PC-9 (cell line): ENCODE data around the gene MRM1. TPM values are rescaled to one million over a fixed set of nuclear protein-coding genes. Genes with fewer than 3 reads are reported as not detected.

Experiments used
- BruUV-seq: library from RNA; stranded (reverse); fragments of 400-500 nt; replicated peaks from 2 replicates; lab custom pipeline; 2021; lab: Mats Ljungman, UMichigan
- CTCF ChIA-PET: fragments of 300-600 bp; sonication (Branson Sonifier 250); formaldehyde crosslinking; loops from one replicate; lab custom pipeline; 2022; ENCODE audit warnings: antibody characterized with exemption; lab: Charles Lee
- POLR2A ChIA-PET: fragments of 300-600 bp; sonication (Branson Sonifier 250); formaldehyde crosslinking; loops from one replicate; lab custom pipeline; 2022; ENCODE audit warnings: antibody characterized with exemption; ENCODE audit not compliant: unreplicated experiment; lab: Charles Lee
- DNase-seq, 2 experiments: peaks; one replicate each; pipeline versions ENCODE4 v3.0.0 to v3.0.0-alpha.2; 2015 to 2022; ENCODE audit warnings: mixed read lengths in 1 of 2
- H2AFZ ChIP-seq: fragments of 200-600 bp; sonication (generic); 2 replicates; pipeline ENCODE4 v1.8.1; 2017; ENCODE audit warnings: antibody characterized with exemption
- H3F3A ChIP-seq: fragments of 200-600 bp; sonication (generic); 2 replicates; pipeline ENCODE4 v1.8.1; 2017; ENCODE audit warnings: antibody characterized with exemption, mild to moderate bottlenecking, low read depth; ENCODE audit not compliant: insufficient read depth
- H3K27ac ChIP-seq: fragments of 200-600 bp; sonication (generic); 2 replicates; pipeline ENCODE4 v1.6.1; 2016; ENCODE audit warnings: mixed run types
- H3K27me3 ChIP-seq: fragments of 200-600 bp; sonication (generic); 2 replicates; pipeline ENCODE4 v1.6.1; 2016; ENCODE audit warnings: low read depth, mixed run types; ENCODE audit not compliant: insufficient read depth
- H3K36me3 ChIP-seq: fragments of 200-600 bp; sonication (generic); 2 replicates; pipeline ENCODE4 v1.6.1; 2016; ENCODE audit warnings: low read depth, mixed run types
- H3K4me1 ChIP-seq: fragments of 200-600 bp; sonication (generic); replicated peaks from 2 replicates; pipeline ENCODE4 v1.6.1; 2016; ENCODE audit warnings: mixed run types; ENCODE audit not compliant: insufficient read depth
- H3K4me2 ChIP-seq: fragments of 200-600 bp; sonication (generic); 2 replicates; pipeline ENCODE4 v1.6.1; 2017; ENCODE audit warnings: mixed run types
- H3K4me3 ChIP-seq: fragments of 200-600 bp; sonication (generic); 2 replicates; pipeline ENCODE4 v1.6.1; 2016; ENCODE audit warnings: mixed run types
- H3K79me2 ChIP-seq: fragments of 200-600 bp; sonication (generic); 2 replicates; pipeline ENCODE4 v1.6.1; 2017; ENCODE audit warnings: low read depth, mixed run types
- H3K9me2 ChIP-seq: fragments of 200-600 bp; sonication (generic); 2 replicates; pipeline ENCODE4 v1.8.1; 2017; ENCODE audit warnings: mild to moderate bottlenecking; ENCODE audit not compliant: insufficient read depth
- H3K9me3 ChIP-seq: fragments of 200-600 bp; sonication (generic); 2 replicates; pipeline ENCODE4 v1.8.1; 2016; ENCODE audit warnings: low read depth; ENCODE audit not compliant: insufficient read depth
- H4K20me1 ChIP-seq: fragments of 200-600 bp; sonication (generic); 2 replicates; pipeline ENCODE4 v1.8.1; 2017; ENCODE audit not compliant: insufficient read depth
- EZH2 ChIP-seq: fragments of 200-600 bp; sonication (generic); IDR thresholded peaks from 2 replicates; pipeline ENCODE4 v1.8.0; 2017; ENCODE audit warnings: antibody characterized with exemption, low read depth
- intact Hi-C: fragments of 100-400 bp; cut with micrococcal nuclease; formaldehyde crosslinking; loops from one replicate; pipeline ENCODE4 v1.10.0; 2022; ENCODE audit not compliant: unreplicated experiment
- total RNA-seq: library from RNA; stranded (reverse); gene quantifications from 2 replicates; pipeline ENCODE4 v1.2.3, GENCODE V29; 2021
- TF ChIP-seq, protein P1 (sequence below): fragments of 200-600 bp; sonication (generic); conservative IDR thresholded peaks from 2 replicates; pipeline ENCODE4 v1.6.1; 2017; ENCODE audit warnings: mixed run types, antibody characterized with exemption, mild to moderate bottlenecking, moderate library complexity

MRM1 gene
- total RNA-seq, 1 experiment from 2014 or later = 9.6 TPM

DNA sequence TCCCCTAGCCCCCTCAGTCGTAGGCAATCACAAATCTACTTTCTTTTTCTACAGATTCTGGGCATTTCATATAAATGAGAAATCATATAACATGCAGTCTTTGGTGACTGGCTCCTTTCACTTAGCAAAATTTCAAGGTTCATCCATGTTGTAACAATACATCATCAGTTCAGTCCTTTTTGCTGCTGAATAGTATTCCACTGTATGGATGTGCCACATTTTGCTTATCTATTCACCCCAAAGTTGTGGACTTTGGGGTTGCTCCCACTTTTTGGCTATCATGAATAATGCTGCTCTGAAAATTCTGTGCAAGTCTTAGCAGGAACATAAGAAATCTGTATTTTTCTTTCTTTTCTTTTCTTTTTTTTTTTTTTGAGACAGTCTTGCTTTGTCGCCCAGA is 39.0 kb downstream of the MRM1 start:
- POLR2A ChIA-PET = no interaction called here
- Histone ChIP-seq H3K4me3 (no peak overlapping the region), H4K20me1 (0 out of 2 replicates have a peak, but pooled peaks cover 2% of the 10 kb centered on the region), H3K36me3 (no peaks in the 10 kb centered on the region), H3F3A (no peaks in the 10 kb centered on the region), H3K27me3 (peaks cover 23% of the 10 kb centered on the region), H3K4me1 (no peaks in the 10 kb centered on the region), H3K9me2 (no peaks in the 10 kb centered on the region), H2AFZ (no peak overlapping the region), H3K4me2 (no peak overlapping the region), H3K79me2 (no peaks in the 10 kb centered on the region), H3K27ac (no peak overlapping the region), H3K9me3 (no peaks in the 10 kb centered on the region)
- no TSS peak for BruUV-seq
- CTCF ChIA-PET = no interaction called here
- intact Hi-C loops = no loop called here
- no peak for TF ChIP-seq EZH2
- TF ChIP-seq, protein P1, sequence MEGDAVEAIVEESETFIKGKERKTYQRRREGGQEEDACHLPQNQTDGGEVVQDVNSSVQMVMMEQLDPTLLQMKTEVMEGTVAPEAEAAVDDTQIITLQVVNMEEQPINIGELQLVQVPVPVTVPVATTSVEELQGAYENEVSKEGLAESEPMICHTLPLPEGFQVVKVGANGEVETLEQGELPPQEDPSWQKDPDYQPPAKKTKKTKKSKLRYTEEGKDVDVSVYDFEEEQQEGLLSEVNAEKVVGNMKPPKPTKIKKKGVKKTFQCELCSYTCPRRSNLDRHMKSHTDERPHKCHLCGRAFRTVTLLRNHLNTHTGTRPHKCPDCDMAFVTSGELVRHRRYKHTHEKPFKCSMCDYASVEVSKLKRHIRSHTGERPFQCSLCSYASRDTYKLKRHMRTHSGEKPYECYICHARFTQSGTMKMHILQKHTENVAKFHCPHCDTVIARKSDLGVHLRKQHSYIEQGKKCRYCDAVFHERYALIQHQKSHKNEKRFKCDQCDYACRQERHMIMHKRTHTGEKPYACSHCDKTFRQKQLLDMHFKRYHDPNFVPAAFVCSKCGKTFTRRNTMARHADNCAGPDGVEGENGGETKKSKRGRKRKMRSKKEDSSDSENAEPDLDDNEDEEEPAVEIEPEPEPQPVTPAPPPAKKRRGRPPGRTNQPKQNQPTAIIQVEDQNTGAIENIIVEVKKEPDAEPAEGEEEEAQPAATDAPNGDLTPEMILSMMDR = no peak
- no peak for DNase-seq

DNA sequence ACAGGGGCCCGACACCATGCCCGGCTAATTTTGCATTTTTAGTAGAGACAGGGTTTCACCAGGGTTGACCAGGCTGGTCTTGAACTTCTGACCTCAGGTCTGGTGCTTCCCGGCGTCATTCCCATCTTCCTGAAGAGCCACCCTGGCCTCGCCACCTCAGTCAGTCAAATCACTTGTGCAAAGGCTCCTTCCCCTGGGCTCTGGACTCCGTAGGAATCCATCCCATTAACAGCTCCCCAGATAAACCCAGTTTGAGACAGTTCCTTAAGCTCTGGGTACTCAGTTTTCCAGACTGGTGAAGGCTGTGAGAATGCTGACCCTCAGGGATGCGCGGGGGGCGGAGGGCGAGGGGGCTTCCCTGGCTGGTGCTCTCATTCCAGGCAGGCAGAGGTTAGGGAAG is 39.5 kb downstream of the MRM1 start:
- H3K79me2 ChIP-seq = no peaks in the 10 kb centered on the region
- H3K9me3 ChIP-seq = no peaks in the 10 kb centered on the region
- ChIA-PET CTCF (no interaction called here), POLR2A (no interaction called here)
- no peak overlapping the region for H2AFZ ChIP-seq
- H3K27ac ChIP-seq = no peak overlapping the region
- H3K4me1 ChIP-seq = no peaks in the 10 kb centered on the region
- no peak for DNase-seq
- BruUV-seq = no TSS peak
- intact Hi-C loops = no loop called here
- no peaks in the 10 kb centered on the region for H4K20me1 ChIP-seq
- no peak overlapping the region for H3K4me3 ChIP-seq
- TF ChIP-seq EZH2 = no peak
- TF ChIP-seq, protein P1 = no peak
- H3K9me2 ChIP-seq = no peaks in the 10 kb centered on the region
- peaks cover 23% of the 10 kb centered on the region for H3K27me3 ChIP-seq
- H3K4me2 ChIP-seq = no peak overlapping the region
- H3K36me3 ChIP-seq = no peaks in the 10 kb centered on the region
- H3F3A ChIP-seq = no peaks in the 10 kb centered on the region

DNA sequence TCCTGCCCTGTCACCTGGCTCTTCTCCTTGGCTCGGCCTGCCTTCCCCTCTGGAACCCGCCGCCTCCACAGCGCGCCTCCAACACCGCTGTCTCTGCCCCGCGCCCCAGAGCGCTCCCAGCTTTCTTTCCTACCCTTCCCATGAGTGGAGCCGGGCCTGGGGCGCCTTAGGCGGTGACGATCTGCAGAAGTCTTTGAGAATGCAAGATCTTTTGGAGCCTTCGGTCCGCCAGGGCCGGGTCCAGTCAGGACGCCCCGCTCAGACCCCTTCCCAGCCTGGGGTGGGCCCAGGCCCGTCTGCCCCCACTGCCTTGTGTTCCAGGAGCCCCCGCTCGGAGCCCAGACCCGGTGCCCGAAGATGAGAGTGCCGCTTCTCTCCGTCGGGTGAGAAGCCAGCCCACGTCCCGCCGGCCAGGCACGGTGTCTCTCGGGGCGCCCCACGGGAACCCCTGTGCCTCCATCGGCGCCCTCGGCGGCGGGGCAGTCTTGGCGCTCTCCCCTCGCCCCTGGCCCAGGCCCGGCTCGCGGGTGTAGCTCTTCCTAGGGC is 40.0 kb downstream of the MRM1 start:
- Histone ChIP-seq H3K4me1 (no peaks in the 10 kb centered on the region), H3K4me2 (no peak overlapping the region), H4K20me1 (no peaks in the 10 kb centered on the region), H3K79me2 (no peaks in the 10 kb centered on the region), H3K27me3 (peaks cover 25% of the 10 kb centered on the region), H2AFZ (no peak overlapping the region), H3F3A (no peaks in the 10 kb centered on the region), H3K9me3 (no peaks in the 10 kb centered on the region), H3K9me2 (no peaks in the 10 kb centered on the region), H3K4me3 (no peak overlapping the region), H3K27ac (no peak overlapping the region), H3K36me3 (no peaks in the 10 kb centered on the region)
- no TSS peak for BruUV-seq
- intact Hi-C loops = no loop called here
- DNase-seq = no peak
- POLR2A ChIA-PET = no interaction called here
- TF ChIP-seq EZH2 = no peak
- TF ChIP-seq, protein P1 = no peak
- CTCF ChIA-PET = no interaction called here
